HepG2 (cell line): Measurements from ENCODE around the gene COL27A1. TPM values are rescaled to one million over a fixed set of nuclear protein-coding genes. Genes with fewer than 3 reads are reported as not detected.
A peak's percentile ranks its signal among the peaks of the same experiment; 100 is the strongest.

ENCODE experiments used
- ATAC-seq: fragments of 200-7000 bp; cut with Tn5 transposase; 3 replicates; pipeline ENCODE4 v1.9.1; 2020; ENCODE audit warnings: mild to moderate bottlenecking, moderate library complexity
- BruUV-seq: library from RNA; stranded (reverse); fragments of 400-500 nt; replicated peaks from 2 replicates; lab custom pipeline; 2021; lab: Mats Ljungman, UMichigan
- CTCF ChIA-PET: fragments of 300-600 bp; formaldehyde crosslinking; extraction: SDS; loops from one replicate; lab custom pipeline; 2021; ENCODE audit warnings: low total read pairs, inconsistent platforms, low intra/inter-chr PET ratio; lab: Yijun Ruan, JAX
- POLR2A ChIA-PET: fragments of 350-600 bp; sonication (Branson Sonifier 250); formaldehyde crosslinking; loops from one replicate; lab custom pipeline; 2020; ENCODE audit warnings: antibody characterized with exemption, inconsistent platforms; lab: Yijun Ruan, JAX
- DNase-seq: peaks from one replicate; pipeline ENCODE4 v3.0.0-alpha.2; 2015; ENCODE audit warnings: low spot score
- FAIRE-seq: peaks from 3 replicates; lab custom pipeline; 2011; peaks lifted over from hg19 to GRCh38; lab: Jason Lieb, UNC
- H2AFZ ChIP-seq: one replicate; pipeline ENCODE4 v1.6.1; 2011; ENCODE audit warnings: low read length, inconsistent platforms
- H3K27ac ChIP-seq: fragments of 300-600 bp; 3 replicates; pipeline ENCODE4 v1.8.0; 2011; ENCODE audit warnings: mixed run types, mild to moderate bottlenecking, mixed read lengths, low read length, inconsistent platforms; ENCODE audit not compliant: insufficient read depth; ENCODE audit errors: extremely low read length
- H3K27me3 ChIP-seq, 2 experiments: fragments of 200-600 bp in 1 of 2; 2 replicates in 1 of 2; 3 replicates in 1 of 2; pipeline versions ENCODE4 v1.6.0 to v1.8.0; 2011; ENCODE audit warnings: low read length in 2 of 2, mild to moderate bottlenecking in 2 of 2, moderate library complexity in 2 of 2, inconsistent platforms in 1 of 2; ENCODE audit not compliant: insufficient read depth in 2 of 2, control insufficient read depth in 1 of 2
- H3K36me3 ChIP-seq, 2 experiments: fragments of 200-600 bp in 1 of 2; replicated peaks in 1 of 2; 2 replicates in 1 of 2; 3 replicates in 1 of 2; pipeline versions ENCODE4 v1.5.1 to v1.8.0; 2011; ENCODE audit warnings: low read length in 2 of 2, inconsistent platforms in 1 of 2; ENCODE audit not compliant: insufficient read depth in 2 of 2, control insufficient read depth in 1 of 2
- H3K4me1 ChIP-seq: 2 replicates; pipeline ENCODE4 v1.5.1; 2012; ENCODE audit warnings: low read length, inconsistent platforms; ENCODE audit not compliant: insufficient read depth
- H3K4me2 ChIP-seq: 2 replicates; pipeline ENCODE4 v1.6.0; 2011; ENCODE audit warnings: low read depth, low read length, inconsistent platforms
- H3K4me3 ChIP-seq, 3 experiments: fragments of 200-600 bp in 1 of 3; sonication (generic), shearing (Covaris generic) in 1 of 3; replicated peaks in 1 of 3; 2 replicates each; pipeline ENCODE4 v1.5.1; 2011 to 2016; ENCODE audit warnings: low read length in 3 of 3, inconsistent platforms in 2 of 3, low read depth in 2 of 3, mild to moderate bottlenecking in 2 of 3, control low read depth in 1 of 3, mixed read lengths in 1 of 3; ENCODE audit not compliant: insufficient read depth in 1 of 3
- H3K79me2 ChIP-seq: one replicate; pipeline ENCODE4 v1.6.1; 2011; ENCODE audit warnings: low read length, inconsistent platforms; ENCODE audit not compliant: insufficient read depth
- H3K9ac ChIP-seq: 2 replicates; pipeline ENCODE4 v1.6.0; 2011; ENCODE audit warnings: mild to moderate bottlenecking, low read depth, low read length, inconsistent platforms; ENCODE audit not compliant: insufficient read depth
- H3K9me3 ChIP-seq: 2 replicates; pipeline ENCODE4 v1.5.1; 2012; ENCODE audit warnings: mild to moderate bottlenecking, low read length
- H4K20me1 ChIP-seq: 2 replicates; pipeline ENCODE4 v1.6.0; 2011; ENCODE audit warnings: inconsistent platforms, mild to moderate bottlenecking, low read length, moderate library complexity; ENCODE audit not compliant: insufficient read depth
- RBM22 ChIP-seq: fragments of 200-400 bp; formaldehyde crosslinking; optimal IDR thresholded peaks from 2 replicates; pipeline ENCODE3; 2017; ENCODE audit warnings: mild to moderate bottlenecking, low read length, moderate library complexity
- ZKSCAN1 ChIP-seq: fragments of 150-350 bp; IDR thresholded peaks from 2 replicates; pipeline ENCODE4 v1.6.1; 2014; ENCODE audit warnings: low read length
- WGBS: methylation state at CpG from one replicate; pipeline ENCODE4 v1.1.6; 2017; ENCODE audit warnings: low lambda C conversion rate; 5-methylcytosine and 5-hydroxymethylcytosine counted together
- in situ Hi-C: cut with HindIII; loops from 2 replicates; pipeline ENCODE4 v1.10.0; 2017; ENCODE audit warnings: low pct_unique_long_range_greater_than_20kb; ENCODE audit not compliant: extremely low pct_ligation_motif_present
- intact Hi-C: fragments of 100-400 bp; cut with micrococcal nuclease; formaldehyde crosslinking; loops from one replicate; pipeline ENCODE4 v1.10.0; 2022; ENCODE audit not compliant: unreplicated experiment
- polyA plus RNA-seq, 8 experiments: library from polyadenylated mRNA; depleted of rRNA in 3 of 8; stranded (reverse) in 7 of 8; unstranded in 1 of 8; fragments of >200 nt; fragmentation: Illumina TruSeq in 4 of 8; extraction: Trizol in 4 of 8; gene quantifications; 2 replicates each; pipeline versions ENCODE4 v1.2.1 to v1.2.3, GENCODE V29; 2011 to 2016; ENCODE audit warnings: low read depth in 4 of 8, missing spikeins in 1 of 8, mixed read lengths in 1 of 8; ENCODE audit not compliant: insufficient read depth in 1 of 8
- total RNA-seq, 5 experiments: library from RNA; depleted of rRNA; stranded (reverse); fragments of >200 nt; fragmentation: Illumina TruSeq; extraction: Trizol; gene quantifications; 2 replicates each; pipeline ENCODE4 v1.2.3, GENCODE V29; 2016; ENCODE audit warnings: low read depth in 1 of 5
- TF ChIP-seq, protein P1 (sequence below): sonication (generic); formaldehyde crosslinking; IDR thresholded peaks from 2 replicates; pipeline ENCODE4 v1.4.0; 2020; ENCODE audit warnings: mild to moderate bottlenecking, missing genetic modification reagents, borderline replicate concordance

The COL27A1 gene
- total and polyA plus RNA-seq, 2 of the 13 experiments (the other 11 are each of a cell fraction or from before 2014, with no cell fraction given): 71.3 to 89.1 TPM

DNA sequence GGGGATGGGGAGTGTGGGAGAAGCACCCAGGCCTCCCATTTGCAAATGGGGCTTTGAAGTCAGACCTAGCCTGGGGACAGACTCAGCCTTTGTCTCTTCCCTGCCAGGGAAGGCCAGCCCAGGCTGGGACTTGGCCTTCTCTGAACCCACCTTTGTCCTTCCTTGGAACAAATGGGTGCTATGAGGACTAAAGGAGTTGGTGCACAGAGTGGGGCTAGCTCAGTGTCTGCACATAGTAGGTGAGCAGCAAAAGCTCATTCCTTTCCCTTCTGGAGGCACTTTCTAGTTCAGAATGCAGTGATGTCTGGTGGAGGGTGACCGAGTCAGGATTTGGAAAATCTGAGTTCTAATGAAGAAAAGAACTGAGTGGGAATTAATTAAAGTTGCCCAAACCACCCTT lies 37.2 kb downstream of the COL27A1 start:
- no peak overlapping the region for H2AFZ ChIP-seq
- CTCF ChIA-PET: no interaction called here
- 100% methylated on average over 1 of the region's 1 CpG for WGBS
- H3K4me1 ChIP-seq: no peaks in the 10 kb centered on the region
- no peak overlapping the region for H3K27ac ChIP-seq
- H4K20me1 ChIP-seq: no peaks in the 10 kb centered on the region
- in situ Hi-C loops (no loop called here), intact Hi-C loops (loop anchor here (5.0 kb wide), 1 partner anchor 35 kb away; the partner anchor contains the start of gene COL27A1)
- peaks cover 44 to 91% of the 10 kb centered on the region in 2 experiments for H3K36me3 ChIP-seq
- no peak overlapping the region for H3K4me3 ChIP-seq
- peaks cover 14% of the 10 kb centered on the region; the same call in 1 of the 2 replicates for H3K9me3 ChIP-seq
- ATAC-seq (peak; percentile 21; the same call in 2 of the 3 replicates), DNase-seq (no peak), FAIRE-seq (no peak)
- no peak overlapping the region for H3K9ac ChIP-seq
- H3K27me3 ChIP-seq: no peaks in the 10 kb centered on the region
- BruUV-seq: no TSS peak
- TF ChIP-seq RBM22 (peak; percentile 68), ZKSCAN1 (peak; percentile 83)
- TF ChIP-seq, protein P1, sequence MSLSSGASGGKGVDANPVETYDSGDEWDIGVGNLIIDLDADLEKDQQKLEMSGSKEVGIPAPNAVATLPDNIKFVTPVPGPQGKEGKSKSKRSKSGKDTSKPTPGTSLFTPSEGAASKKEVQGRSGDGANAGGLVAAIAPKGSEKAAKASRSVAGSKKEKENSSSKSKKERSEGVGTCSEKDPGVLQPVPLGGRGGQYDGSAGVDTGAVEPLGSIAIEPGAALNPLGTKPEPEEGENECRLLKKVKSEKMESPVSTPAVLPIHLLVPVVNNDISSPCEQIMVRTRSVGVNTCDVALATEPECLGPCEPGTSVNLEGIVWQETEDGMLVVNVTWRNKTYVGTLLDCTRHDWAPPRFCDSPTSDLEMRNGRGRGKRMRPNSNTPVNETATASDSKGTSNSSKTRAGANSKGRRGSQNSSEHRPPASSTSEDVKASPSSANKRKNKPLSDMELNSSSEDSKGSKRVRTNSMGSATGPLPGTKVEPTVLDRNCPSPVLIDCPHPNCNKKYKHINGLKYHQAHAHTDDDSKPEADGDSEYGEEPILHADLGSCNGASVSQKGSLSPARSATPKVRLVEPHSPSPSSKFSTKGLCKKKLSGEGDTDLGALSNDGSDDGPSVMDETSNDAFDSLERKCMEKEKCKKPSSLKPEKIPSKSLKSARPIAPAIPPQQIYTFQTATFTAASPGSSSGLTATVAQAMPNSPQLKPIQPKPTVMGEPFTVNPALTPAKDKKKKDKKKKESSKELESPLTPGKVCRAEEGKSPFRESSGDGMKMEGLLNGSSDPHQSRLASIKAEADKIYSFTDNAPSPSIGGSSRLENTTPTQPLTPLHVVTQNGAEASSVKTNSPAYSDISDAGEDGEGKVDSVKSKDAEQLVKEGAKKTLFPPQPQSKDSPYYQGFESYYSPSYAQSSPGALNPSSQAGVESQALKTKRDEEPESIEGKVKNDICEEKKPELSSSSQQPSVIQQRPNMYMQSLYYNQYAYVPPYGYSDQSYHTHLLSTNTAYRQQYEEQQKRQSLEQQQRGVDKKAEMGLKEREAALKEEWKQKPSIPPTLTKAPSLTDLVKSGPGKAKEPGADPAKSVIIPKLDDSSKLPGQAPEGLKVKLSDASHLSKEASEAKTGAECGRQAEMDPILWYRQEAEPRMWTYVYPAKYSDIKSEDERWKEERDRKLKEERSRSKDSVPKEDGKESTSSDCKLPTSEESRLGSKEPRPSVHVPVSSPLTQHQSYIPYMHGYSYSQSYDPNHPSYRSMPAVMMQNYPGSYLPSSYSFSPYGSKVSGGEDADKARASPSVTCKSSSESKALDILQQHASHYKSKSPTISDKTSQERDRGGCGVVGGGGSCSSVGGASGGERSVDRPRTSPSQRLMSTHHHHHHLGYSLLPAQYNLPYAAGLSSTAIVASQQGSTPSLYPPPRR (CRISPR knock-in tag): no peak
- peaks cover 2% of the 10 kb centered on the region for H3K79me2 ChIP-seq
- POLR2A ChIA-PET: no interaction called here
- no peak overlapping the region for H3K4me2 ChIP-seq
